ENCODE data around the gene ORC5.

DNA sequence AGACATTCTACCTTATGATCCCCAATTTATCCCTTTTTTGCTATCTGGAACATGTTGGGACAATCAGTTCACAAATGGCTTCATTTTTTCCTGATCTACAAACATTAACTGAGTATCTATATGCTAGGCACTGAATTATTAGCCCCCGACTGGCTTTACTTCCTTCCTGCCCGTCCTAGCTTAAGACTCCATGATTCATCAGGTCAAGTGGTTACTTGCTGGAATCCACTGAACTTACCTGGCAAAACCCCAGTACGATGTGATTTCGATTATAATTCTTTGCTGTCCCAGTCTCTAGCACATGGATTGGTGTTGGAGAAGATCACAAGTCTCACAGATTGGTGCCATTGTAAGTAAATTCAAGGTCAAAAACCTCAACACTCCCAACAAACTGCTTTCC is 77.1 kb downstream of the ORC5 start:
- TF ChIP-seq, protein P1, sequence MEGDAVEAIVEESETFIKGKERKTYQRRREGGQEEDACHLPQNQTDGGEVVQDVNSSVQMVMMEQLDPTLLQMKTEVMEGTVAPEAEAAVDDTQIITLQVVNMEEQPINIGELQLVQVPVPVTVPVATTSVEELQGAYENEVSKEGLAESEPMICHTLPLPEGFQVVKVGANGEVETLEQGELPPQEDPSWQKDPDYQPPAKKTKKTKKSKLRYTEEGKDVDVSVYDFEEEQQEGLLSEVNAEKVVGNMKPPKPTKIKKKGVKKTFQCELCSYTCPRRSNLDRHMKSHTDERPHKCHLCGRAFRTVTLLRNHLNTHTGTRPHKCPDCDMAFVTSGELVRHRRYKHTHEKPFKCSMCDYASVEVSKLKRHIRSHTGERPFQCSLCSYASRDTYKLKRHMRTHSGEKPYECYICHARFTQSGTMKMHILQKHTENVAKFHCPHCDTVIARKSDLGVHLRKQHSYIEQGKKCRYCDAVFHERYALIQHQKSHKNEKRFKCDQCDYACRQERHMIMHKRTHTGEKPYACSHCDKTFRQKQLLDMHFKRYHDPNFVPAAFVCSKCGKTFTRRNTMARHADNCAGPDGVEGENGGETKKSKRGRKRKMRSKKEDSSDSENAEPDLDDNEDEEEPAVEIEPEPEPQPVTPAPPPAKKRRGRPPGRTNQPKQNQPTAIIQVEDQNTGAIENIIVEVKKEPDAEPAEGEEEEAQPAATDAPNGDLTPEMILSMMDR (conservative IDR thresholded peaks at IDR 0.05; ENCODE audit: low read length): no peak
- no peak for TF ChIP-seq EZH2phosphoT487 (IDR thresholded peaks at IDR 0.05; ENCODE audit: borderline replicate concordance)
